ENCODE measurements around the gene FAM78A.

DNA sequence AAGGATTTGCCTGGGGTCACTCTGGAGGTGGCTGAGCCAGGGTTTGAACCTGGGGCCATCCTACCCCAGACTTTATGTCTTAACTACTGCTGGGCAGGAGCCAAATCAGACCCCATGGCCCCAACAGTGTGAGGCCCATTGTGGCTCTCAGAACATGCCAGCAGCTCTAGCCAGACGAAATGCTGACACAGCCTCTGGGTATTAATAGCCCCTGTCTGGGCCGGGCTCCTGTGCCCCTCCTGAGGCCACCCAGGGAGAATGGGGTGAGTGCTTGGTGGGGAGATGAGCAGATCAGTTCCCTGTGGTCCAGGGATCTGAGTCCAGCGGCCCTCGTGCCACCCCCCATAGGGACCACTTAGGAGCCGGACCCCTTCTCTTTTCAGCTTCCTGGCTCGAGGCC, 11.0 kb upstream of the FAM78A start:
- no peak for TF ChIP-seq POLR2A (IDR thresholded peaks at IDR 0.05; ENCODE audit: extremely low read depth, insufficient read length)
- TF ChIP-seq, protein P1, sequence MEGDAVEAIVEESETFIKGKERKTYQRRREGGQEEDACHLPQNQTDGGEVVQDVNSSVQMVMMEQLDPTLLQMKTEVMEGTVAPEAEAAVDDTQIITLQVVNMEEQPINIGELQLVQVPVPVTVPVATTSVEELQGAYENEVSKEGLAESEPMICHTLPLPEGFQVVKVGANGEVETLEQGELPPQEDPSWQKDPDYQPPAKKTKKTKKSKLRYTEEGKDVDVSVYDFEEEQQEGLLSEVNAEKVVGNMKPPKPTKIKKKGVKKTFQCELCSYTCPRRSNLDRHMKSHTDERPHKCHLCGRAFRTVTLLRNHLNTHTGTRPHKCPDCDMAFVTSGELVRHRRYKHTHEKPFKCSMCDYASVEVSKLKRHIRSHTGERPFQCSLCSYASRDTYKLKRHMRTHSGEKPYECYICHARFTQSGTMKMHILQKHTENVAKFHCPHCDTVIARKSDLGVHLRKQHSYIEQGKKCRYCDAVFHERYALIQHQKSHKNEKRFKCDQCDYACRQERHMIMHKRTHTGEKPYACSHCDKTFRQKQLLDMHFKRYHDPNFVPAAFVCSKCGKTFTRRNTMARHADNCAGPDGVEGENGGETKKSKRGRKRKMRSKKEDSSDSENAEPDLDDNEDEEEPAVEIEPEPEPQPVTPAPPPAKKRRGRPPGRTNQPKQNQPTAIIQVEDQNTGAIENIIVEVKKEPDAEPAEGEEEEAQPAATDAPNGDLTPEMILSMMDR (IDR thresholded peaks at IDR 0.05; ENCODE audit: low read depth, low read length): no peak

Measured in NB4 (cell line).